GM19025 (cell line): ENCODE data around the gene KLRC2.
"Not testable (repeated sequence)": the region's sequence is repeated elsewhere in the genome, so short reads cannot be mapped to it uniquely, and the experiment has no call there.

Source experiments
- ATAC-seq: cut with Tn5 transposase; IDR thresholded peaks from one replicate; pipeline ENCODE4 v1.9.1; 2021; ENCODE audit warnings: mild to moderate bottlenecking, low read depth, moderate library complexity; ENCODE audit not compliant: unreplicated experiment

KLRC2 gene

GRCh38 chr12:10406725-10407124 is 29.1 kb downstream of the KLRC2 start:
- ATAC-seq = no peak

GRCh38 chr12:10405294-10405693 is 30.5 kb downstream of the KLRC2 start:
- ATAC-seq = no peak

GRCh38 chr12:10404798-10405197 is 31.0 kb downstream of the KLRC2 start:
- no peak for ATAC-seq

GRCh38 chr12:10400829-10401228 is 35.0 kb downstream of the KLRC2 start:
- no peak for ATAC-seq

GRCh38 chr12:10398168-10398567 is 37.6 kb downstream of the KLRC2 start:
- ATAC-seq = no peak

- ATAC-seq = no peak
Observed at GRCh38 chr12:10397296-10397695, 38.5 kb downstream of the KLRC2 start.

- not testable (repeated sequence) for ATAC-seq
Observed at GRCh38 chr12:10396176-10396575, 39.6 kb downstream of the KLRC2 start.

GRCh38 chr12:10395390-10395998 is 40.3 kb downstream of the KLRC2 start:
- ATAC-seq = no peak

GRCh38 chr12:10394531-10395152 is 41.2 kb downstream of the KLRC2 start:
- ATAC-seq = not testable (repeated sequence)

- ATAC-seq = no peak
Observed at GRCh38 chr12:10393291-10393690, 42.5 kb downstream of the KLRC2 start.

- no peak for ATAC-seq
Observed at GRCh38 chr12:10392394-10392930, 43.3 kb downstream of the KLRC2 start.

- not testable (repeated sequence) for ATAC-seq
Observed at GRCh38 chr12:10390991-10391390, 44.8 kb downstream of the KLRC2 start.

- ATAC-seq = no peak
Observed at GRCh38 chr12:10389904-10390303, 45.9 kb downstream of the KLRC2 start, which contains the start of gene KLRK1. TSS of gene KLRK1 (minus strand) at chr12:10390041. CDS start at chr12:10388810, 1,231 bp downstream.

GRCh38 chr12:10388624-10389413 is 47.0 kb downstream of the KLRC2 start:
- ATAC-seq = no peak

GRCh38 chr12:10387498-10387897 is 48.3 kb downstream of the KLRC2 start:
- not testable (repeated sequence) for ATAC-seq

GRCh38 chr12:10386857-10387256 is 49.0 kb downstream of the KLRC2 start:
- no peak for ATAC-seq

GRCh38 chr12:10385166-10385613 is 50.6 kb downstream of the KLRC2 start:
- ATAC-seq = no peak

- ATAC-seq = no peak
Observed at GRCh38 chr12:10384191-10384590, 51.6 kb downstream of the KLRC2 start.

GRCh38 chr12:10381928-10382628 is 53.7 kb downstream of the KLRC2 start:
- ATAC-seq = no peak
